ENCODE results near the gene SMAD2. TPM values are rescaled to one million over a fixed set of nuclear protein-coding genes. Genes with fewer than 3 reads are reported as not detected.

The SMAD2 gene
- total and polyA plus RNA-seq, 2 experiments from 2014 or later, result 30.9 to 90.7 TPM

DNA sequence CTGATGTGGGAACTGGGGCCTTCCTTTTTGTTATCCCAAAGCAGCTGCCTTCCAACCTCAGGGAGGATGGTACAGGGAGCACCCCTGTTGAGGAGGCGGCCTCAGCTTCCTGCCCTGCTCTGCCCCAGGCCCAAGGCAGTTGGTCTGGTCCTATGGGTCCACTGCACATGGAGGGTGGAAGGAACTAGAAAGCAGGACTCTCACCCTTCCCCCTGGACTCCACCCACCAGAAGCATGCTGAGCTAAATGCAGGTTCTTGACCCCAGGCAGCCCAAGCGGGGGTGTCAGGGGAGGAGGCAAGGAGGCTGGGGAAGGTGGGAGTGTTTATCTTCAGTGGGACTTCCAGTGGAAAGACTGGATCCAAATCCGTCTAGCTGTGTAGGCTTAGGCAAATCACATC is 158.5 kb downstream of the SMAD2 start (continued):
- TF ChIP-seq, protein P1, sequence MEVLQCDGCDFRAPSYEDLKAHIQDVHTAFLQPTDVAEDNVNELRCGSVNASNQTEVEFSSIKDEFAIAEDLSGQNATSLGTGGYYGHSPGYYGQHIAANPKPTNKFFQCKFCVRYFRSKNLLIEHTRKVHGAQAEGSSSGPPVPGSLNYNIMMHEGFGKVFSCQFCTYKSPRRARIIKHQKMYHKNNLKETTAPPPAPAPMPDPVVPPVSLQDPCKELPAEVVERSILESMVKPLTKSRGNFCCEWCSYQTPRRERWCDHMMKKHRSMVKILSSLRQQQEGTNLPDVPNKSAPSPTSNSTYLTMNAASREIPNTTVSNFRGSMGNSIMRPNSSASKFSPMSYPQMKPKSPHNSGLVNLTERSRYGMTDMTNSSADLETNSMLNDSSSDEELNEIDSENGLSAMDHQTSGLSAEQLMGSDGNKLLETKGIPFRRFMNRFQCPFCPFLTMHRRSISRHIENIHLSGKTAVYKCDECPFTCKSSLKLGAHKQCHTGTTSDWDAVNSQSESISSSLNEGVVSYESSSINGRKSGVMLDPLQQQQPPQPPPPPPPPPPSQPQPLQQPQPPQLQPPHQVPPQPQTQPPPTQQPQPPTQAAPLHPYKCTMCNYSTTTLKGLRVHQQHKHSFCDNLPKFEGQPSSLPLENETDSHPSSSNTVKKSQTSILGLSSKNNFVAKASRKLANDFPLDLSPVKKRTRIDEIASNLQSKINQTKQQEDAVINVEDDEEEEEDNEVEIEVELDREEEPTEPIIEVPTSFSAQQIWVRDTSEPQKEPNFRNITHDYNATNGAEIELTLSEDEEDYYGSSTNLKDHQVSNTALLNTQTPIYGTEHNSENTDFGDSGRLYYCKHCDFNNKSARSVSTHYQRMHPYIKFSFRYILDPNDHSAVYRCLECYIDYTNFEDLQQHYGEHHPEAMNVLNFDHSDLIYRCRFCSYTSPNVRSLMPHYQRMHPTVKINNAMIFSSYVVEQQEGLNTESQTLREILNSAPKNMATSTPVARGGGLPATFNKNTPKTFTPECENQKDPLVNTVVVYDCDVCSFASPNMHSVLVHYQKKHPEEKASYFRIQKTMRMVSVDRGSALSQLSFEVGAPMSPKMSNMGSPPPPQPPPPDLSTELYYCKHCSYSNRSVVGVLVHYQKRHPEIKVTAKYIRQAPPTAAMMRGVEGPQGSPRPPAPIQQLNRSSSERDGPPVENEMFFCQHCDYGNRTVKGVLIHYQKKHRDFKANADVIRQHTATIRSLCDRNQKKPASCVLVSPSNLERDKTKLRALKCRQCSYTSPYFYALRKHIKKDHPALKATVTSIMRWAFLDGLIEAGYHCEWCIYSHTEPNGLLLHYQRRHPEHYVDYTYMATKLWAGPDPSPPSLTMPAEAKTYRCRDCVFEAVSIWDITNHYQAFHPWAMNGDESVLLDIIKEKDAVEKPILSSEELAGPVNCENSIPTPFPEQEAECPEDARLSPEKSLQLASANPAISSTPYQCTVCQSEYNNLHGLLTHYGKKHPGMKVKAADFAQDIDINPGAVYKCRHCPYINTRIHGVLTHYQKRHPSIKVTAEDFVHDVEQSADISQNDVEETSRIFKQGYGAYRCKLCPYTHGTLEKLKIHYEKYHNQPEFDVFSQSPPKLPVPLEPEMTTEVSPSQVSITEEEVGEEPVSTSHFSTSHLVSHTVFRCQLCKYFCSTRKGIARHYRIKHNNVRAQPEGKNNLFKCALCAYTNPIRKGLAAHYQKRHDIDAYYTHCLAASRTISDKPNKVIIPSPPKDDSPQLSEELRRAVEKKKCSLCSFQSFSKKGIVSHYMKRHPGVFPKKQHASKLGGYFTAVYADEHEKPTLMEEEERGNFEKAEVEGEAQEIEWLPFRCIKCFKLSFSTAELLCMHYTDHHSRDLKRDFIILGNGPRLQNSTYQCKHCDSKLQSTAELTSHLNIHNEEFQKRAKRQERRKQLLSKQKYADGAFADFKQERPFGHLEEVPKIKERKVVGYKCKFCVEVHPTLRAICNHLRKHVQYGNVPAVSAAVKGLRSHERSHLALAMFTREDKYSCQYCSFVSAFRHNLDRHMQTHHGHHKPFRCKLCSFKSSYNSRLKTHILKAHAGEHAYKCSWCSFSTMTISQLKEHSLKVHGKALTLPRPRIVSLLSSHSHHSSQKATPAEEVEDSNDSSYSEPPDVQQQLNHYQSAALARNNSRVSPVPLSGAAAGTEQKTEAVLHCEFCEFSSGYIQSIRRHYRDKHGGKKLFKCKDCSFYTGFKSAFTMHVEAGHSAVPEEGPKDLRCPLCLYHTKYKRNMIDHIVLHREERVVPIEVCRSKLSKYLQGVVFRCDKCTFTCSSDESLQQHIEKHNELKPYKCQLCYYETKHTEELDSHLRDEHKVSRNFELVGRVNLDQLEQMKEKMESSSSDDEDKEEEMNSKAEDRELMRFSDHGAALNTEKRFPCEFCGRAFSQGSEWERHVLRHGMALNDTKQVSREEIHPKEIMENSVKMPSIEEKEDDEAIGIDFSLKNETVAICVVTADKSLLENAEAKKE (CRISPR knock-in tag; IDR thresholded peaks at IDR 0.05), result no peak
- no peak for TF ChIP-seq ZNF331 (CRISPR knock-in tag; IDR thresholded peaks at IDR 0.05; ENCODE audit: low read depth)
- TF ChIP-seq, protein P2, sequence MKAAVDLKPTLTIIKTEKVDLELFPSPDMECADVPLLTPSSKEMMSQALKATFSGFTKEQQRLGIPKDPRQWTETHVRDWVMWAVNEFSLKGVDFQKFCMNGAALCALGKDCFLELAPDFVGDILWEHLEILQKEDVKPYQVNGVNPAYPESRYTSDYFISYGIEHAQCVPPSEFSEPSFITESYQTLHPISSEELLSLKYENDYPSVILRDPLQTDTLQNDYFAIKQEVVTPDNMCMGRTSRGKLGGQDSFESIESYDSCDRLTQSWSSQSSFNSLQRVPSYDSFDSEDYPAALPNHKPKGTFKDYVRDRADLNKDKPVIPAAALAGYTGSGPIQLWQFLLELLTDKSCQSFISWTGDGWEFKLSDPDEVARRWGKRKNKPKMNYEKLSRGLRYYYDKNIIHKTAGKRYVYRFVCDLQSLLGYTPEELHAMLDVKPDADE (IDR thresholded peaks at IDR 0.05), result no peak
- TF ChIP-seq, protein P3, sequence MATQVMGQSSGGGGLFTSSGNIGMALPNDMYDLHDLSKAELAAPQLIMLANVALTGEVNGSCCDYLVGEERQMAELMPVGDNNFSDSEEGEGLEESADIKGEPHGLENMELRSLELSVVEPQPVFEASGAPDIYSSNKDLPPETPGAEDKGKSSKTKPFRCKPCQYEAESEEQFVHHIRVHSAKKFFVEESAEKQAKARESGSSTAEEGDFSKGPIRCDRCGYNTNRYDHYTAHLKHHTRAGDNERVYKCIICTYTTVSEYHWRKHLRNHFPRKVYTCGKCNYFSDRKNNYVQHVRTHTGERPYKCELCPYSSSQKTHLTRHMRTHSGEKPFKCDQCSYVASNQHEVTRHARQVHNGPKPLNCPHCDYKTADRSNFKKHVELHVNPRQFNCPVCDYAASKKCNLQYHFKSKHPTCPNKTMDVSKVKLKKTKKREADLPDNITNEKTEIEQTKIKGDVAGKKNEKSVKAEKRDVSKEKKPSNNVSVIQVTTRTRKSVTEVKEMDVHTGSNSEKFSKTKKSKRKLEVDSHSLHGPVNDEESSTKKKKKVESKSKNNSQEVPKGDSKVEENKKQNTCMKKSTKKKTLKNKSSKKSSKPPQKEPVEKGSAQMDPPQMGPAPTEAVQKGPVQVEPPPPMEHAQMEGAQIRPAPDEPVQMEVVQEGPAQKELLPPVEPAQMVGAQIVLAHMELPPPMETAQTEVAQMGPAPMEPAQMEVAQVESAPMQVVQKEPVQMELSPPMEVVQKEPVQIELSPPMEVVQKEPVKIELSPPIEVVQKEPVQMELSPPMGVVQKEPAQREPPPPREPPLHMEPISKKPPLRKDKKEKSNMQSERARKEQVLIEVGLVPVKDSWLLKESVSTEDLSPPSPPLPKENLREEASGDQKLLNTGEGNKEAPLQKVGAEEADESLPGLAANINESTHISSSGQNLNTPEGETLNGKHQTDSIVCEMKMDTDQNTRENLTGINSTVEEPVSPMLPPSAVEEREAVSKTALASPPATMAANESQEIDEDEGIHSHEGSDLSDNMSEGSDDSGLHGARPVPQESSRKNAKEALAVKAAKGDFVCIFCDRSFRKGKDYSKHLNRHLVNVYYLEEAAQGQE (IDR thresholded peaks at IDR 0.05; ENCODE audit: unreplicated experiment), result no peak

All from GM23338 (cell line).